OCI-LY1 (cell line): ENCODE results near the gene SAFB.

ENCODE experiments used
- H2AFZ ChIP-seq: fragments of 200-600 bp; sonication (generic), shearing (Covaris generic); 2 replicates; pipeline ENCODE4 v1.6.0; 2014; ENCODE audit warnings: antibody characterized with exemption, mild to moderate bottlenecking, low read length
- H3F3A ChIP-seq: fragments of 200-600 bp; sonication (generic), shearing (Covaris generic); 2 replicates; pipeline ENCODE4 v1.6.0; 2014; ENCODE audit warnings: mild to moderate bottlenecking, antibody characterized with exemption, low read length, moderate library complexity; ENCODE audit not compliant: insufficient read depth
- H3K27ac ChIP-seq: fragments of 200-600 bp; sonication (generic); 2 replicates; pipeline ENCODE4 v1.5.1; 2014; ENCODE audit warnings: low read length, mixed run types, mild to moderate bottlenecking, low read depth; ENCODE audit not compliant: poor library complexity, severe bottlenecking
- H3K27me3 ChIP-seq: fragments of 200-600 bp; sonication (generic); 2 replicates; pipeline ENCODE4 v1.6.0; 2014; ENCODE audit warnings: antibody characterized with exemption, mild to moderate bottlenecking, low read length, moderate library complexity; ENCODE audit not compliant: insufficient read depth
- H3K36me3 ChIP-seq: fragments of 200-600 bp; sonication (generic); 2 replicates; pipeline ENCODE4 v1.6.1; 2014; ENCODE audit warnings: mild to moderate bottlenecking, antibody characterized with exemption, low read length, moderate library complexity, mixed read lengths; ENCODE audit not compliant: insufficient read depth
- H3K4me1 ChIP-seq: fragments of 200-600 bp; sonication (generic); 2 replicates; pipeline ENCODE4 v1.5.1; 2014; ENCODE audit warnings: mild to moderate bottlenecking, low read length, moderate library complexity; ENCODE audit not compliant: insufficient read depth, severe bottlenecking
- H3K4me2 ChIP-seq: fragments of 200-600 bp; sonication (generic), shearing (Covaris generic); 2 replicates; pipeline ENCODE4 v1.6.1; 2014; ENCODE audit warnings: low read length
- H3K4me3 ChIP-seq: fragments of 200-600 bp; sonication (generic); 2 replicates; pipeline ENCODE4 v1.5.1; 2014; ENCODE audit warnings: low read length, low read depth, mild to moderate bottlenecking, mixed read lengths; ENCODE audit not compliant: poor library complexity, severe bottlenecking
- H3K79me2 ChIP-seq: fragments of 200-600 bp; shearing (Covaris generic); 2 replicates; pipeline ENCODE4 v1.6.1; 2016; ENCODE audit warnings: mixed run types, low read length, mixed read lengths; ENCODE audit not compliant: insufficient read depth
- H3K9ac ChIP-seq: fragments of 200-600 bp; sonication (generic), shearing (Covaris generic); 2 replicates; pipeline ENCODE4 v1.6.1; 2014; ENCODE audit warnings: mild to moderate bottlenecking, low read length, mixed read lengths
- H3K9me2 ChIP-seq: fragments of 200-600 bp; sonication (generic), shearing (Covaris generic); 2 replicates; pipeline ENCODE4 v1.6.1; 2014; ENCODE audit warnings: low read depth, mild to moderate bottlenecking, low read length, mixed read lengths
- H3K9me3 ChIP-seq: fragments of 200-600 bp; shearing (Covaris generic); 2 replicates; pipeline ENCODE4 v1.6.1; 2014; ENCODE audit warnings: low read length, mixed read lengths
- H4K20me1 ChIP-seq: fragments of 200-600 bp; sonication (generic), shearing (Covaris generic); 2 replicates; pipeline ENCODE4 v1.6.0; 2016; ENCODE audit warnings: mild to moderate bottlenecking, low read length; ENCODE audit not compliant: insufficient read depth
- CTCF ChIP-seq: fragments of 200-600 bp; sonication (generic), shearing (Covaris generic); IDR thresholded peaks from 2 replicates; pipeline ENCODE4 v1.5.1; 2017; ENCODE audit warnings: mild to moderate bottlenecking, antibody characterized with exemption, low read length, moderate library complexity, mixed read lengths
- EZH2 ChIP-seq: fragments of 200-600 bp; sonication (generic), shearing (Covaris generic); IDR thresholded peaks from 2 replicates; pipeline ENCODE4 v1.8.0; 2017; ENCODE audit warnings: borderline replicate concordance, mixed run types, mild to moderate bottlenecking, antibody characterized with exemption, low read length, moderate library complexity, mixed read lengths

Gene SAFB

GRCh38 chr19:5579286-5579685, 43.6 kb upstream of the SAFB start:
- H3K4me2 ChIP-seq, result no peak overlapping the region
- H3K27me3 ChIP-seq, result no peaks in the 10 kb centered on the region
- H3K9me3 ChIP-seq, result no peaks in the 10 kb centered on the region
- H3K4me1 ChIP-seq, result peaks cover 4% of the 10 kb centered on the region
- TF ChIP-seq CTCF, result no peak
- H3K79me2 ChIP-seq, result no peaks in the 10 kb centered on the region
- H3K9ac ChIP-seq, result no peak overlapping the region
- no peak overlapping the region for H3K4me3 ChIP-seq
- H2AFZ ChIP-seq, result no peak overlapping the region
- no peaks in the 10 kb centered on the region for H3K9me2 ChIP-seq
- H3K36me3 ChIP-seq, result peaks cover 21% of the 10 kb centered on the region
- H3F3A ChIP-seq, result no peaks in the 10 kb centered on the region
- no peak overlapping the region for H3K27ac ChIP-seq
- H4K20me1 ChIP-seq, result no peaks in the 10 kb centered on the region

GRCh38 chr19:5579697-5580096, 43.2 kb upstream of the SAFB start:
- Histone ChIP-seq H4K20me1 (no peaks in the 10 kb centered on the region), H3K4me1 (peaks cover 4% of the 10 kb centered on the region), H2AFZ (no peak overlapping the region), H3K27me3 (no peaks in the 10 kb centered on the region), H3K36me3 (peaks cover 25% of the 10 kb centered on the region), H3K27ac (no peak overlapping the region), H3F3A (no peaks in the 10 kb centered on the region), H3K9me2 (no peaks in the 10 kb centered on the region), H3K4me2 (no peak overlapping the region), H3K79me2 (no peaks in the 10 kb centered on the region), H3K9me3 (no peaks in the 10 kb centered on the region), H3K9ac (no peak overlapping the region), H3K4me3 (no peak overlapping the region)
- TF ChIP-seq CTCF (no peak), EZH2 (no peak)

DNA sequence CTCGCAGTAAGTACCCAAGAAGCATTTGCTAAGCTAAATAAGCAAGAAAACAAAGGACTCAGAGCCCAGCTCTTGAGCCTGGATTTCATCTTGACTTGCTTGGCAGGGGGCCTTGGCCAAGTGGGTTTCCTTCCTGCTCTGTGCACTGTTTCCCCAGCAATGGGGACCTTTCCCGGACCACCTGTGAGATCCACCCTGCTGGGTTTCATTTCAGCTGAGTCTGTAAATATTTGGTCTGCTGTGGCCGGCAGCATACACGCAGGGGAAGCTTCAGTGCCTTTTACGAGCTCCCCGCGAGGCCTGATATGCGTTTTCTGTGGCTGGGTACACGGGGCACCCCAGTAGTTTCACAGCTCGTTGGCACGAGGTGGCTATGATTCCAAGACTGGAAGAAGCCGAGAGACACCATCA, 42.7 kb upstream of the SAFB start:
- no peak for TF ChIP-seq EZH2
- TF ChIP-seq CTCF, result no peak
- Histone ChIP-seq H3K27me3 (no peaks in the 10 kb centered on the region), H3K9ac (no peak overlapping the region)

More for the DNA sequence above, 42.7 kb upstream of the SAFB start:
- Histone ChIP-seq H3K4me3 (no peak overlapping the region), H3K9me3 (no peaks in the 10 kb centered on the region), H4K20me1 (no peaks in the 10 kb centered on the region), H3K9me2 (no peaks in the 10 kb centered on the region), H3K4me2 (no peak overlapping the region), H3F3A (no peaks in the 10 kb centered on the region), H3K79me2 (no peaks in the 10 kb centered on the region), H3K36me3 (peaks cover 27% of the 10 kb centered on the region), H3K27ac (no peak overlapping the region), H2AFZ (no peak overlapping the region), H3K4me1 (peaks cover 4% of the 10 kb centered on the region)
